H9 (cell line): Measurements from ENCODE around the gene RELCH. TPM values are rescaled to one million over a fixed set of nuclear protein-coding genes. Genes with fewer than 3 reads are reported as not detected.

Experiments
- DNase-seq: peaks from one replicate; pipeline ENCODE4 v3.0.0-alpha.2; 2017
- H2AFZ ChIP-seq: one replicate; pipeline ENCODE4 v1.6.1; 2013; ENCODE audit warnings: mild to moderate bottlenecking, low read length, control low read depth, moderate library complexity
- H2AK5ac ChIP-seq: 2 replicates; pipeline ENCODE4 v1.6.1; 2013; ENCODE audit warnings: low read length, control low read depth, mixed read lengths; ENCODE audit not compliant: insufficient read length
- H2BK120ac ChIP-seq: one replicate; pipeline ENCODE4 v1.6.1; 2013; ENCODE audit warnings: low read depth, mild to moderate bottlenecking, low read length, control low read depth, inconsistent platforms; ENCODE audit not compliant: poor library complexity, severe bottlenecking
- H2BK12ac ChIP-seq: 2 replicates; pipeline ENCODE4 v1.6.1; 2013; ENCODE audit warnings: low read length, control low read depth, mixed read lengths, low read depth; ENCODE audit not compliant: insufficient read length
- H2BK15ac ChIP-seq: 2 replicates; pipeline ENCODE4 v1.6.1; 2013; ENCODE audit warnings: low read depth, low read length, control low read depth
- H2BK20ac ChIP-seq: one replicate; pipeline ENCODE4 v1.6.1; 2013; ENCODE audit warnings: low read depth, mild to moderate bottlenecking, low read length, control low read depth, inconsistent platforms; ENCODE audit not compliant: poor library complexity, severe bottlenecking
- H2BK5ac ChIP-seq: 2 replicates; pipeline ENCODE4 v1.6.1; 2013; ENCODE audit warnings: low read length, control low read depth, mixed read lengths; ENCODE audit not compliant: insufficient read length
- H3K14ac ChIP-seq: 2 replicates; pipeline ENCODE4 v1.6.1; 2013; ENCODE audit warnings: low read length, control low read depth; ENCODE audit not compliant: insufficient read depth
- H3K18ac ChIP-seq: 2 replicates; pipeline ENCODE4 v1.6.1; 2013; ENCODE audit warnings: low read depth, mild to moderate bottlenecking, mixed read lengths, low read length, control low read depth; ENCODE audit not compliant: insufficient read length
- H3K23ac ChIP-seq: 2 replicates; pipeline ENCODE4 v1.6.1; 2013; ENCODE audit warnings: low read length, control low read depth, mixed read lengths, low read depth; ENCODE audit not compliant: insufficient read length
- H3K23me2 ChIP-seq: 2 replicates; pipeline ENCODE4 v1.6.1; 2013; ENCODE audit warnings: low read depth, mild to moderate bottlenecking, mixed read lengths, low read length, control low read depth; ENCODE audit not compliant: insufficient read length, poor library complexity, severe bottlenecking
- H3K27ac ChIP-seq: 2 replicates; pipeline ENCODE4 v1.5.1; 2013; ENCODE audit warnings: low read length, control low read depth, mixed read lengths, low read depth; ENCODE audit not compliant: insufficient read length
- H3K27me3 ChIP-seq: 2 replicates; pipeline ENCODE4 v1.6.1; 2013; ENCODE audit warnings: low read length, control low read depth, inconsistent platforms; ENCODE audit not compliant: insufficient read depth
- H3K4ac ChIP-seq: 2 replicates; pipeline ENCODE4 v1.6.1; 2013; ENCODE audit warnings: low read depth, mild to moderate bottlenecking, control low read depth, inconsistent platforms, low read length, moderate library complexity
- H3K4me1 ChIP-seq: 2 replicates; pipeline ENCODE4 v1.6.1; 2013; ENCODE audit warnings: low read length, control low read depth, inconsistent platforms; ENCODE audit not compliant: insufficient read depth
- H3K4me2 ChIP-seq: 2 replicates; pipeline ENCODE4 v1.6.1; 2013; ENCODE audit warnings: low read length, control low read depth, mixed read lengths; ENCODE audit not compliant: insufficient read length, insufficient read depth
- H3K56ac ChIP-seq: 2 replicates; pipeline ENCODE4 v1.6.1; 2013; ENCODE audit warnings: low read depth, mild to moderate bottlenecking, mixed read lengths, low read length, control low read depth; ENCODE audit not compliant: insufficient read length
- H3K79me1 ChIP-seq: 2 replicates; pipeline ENCODE4 v1.6.1; 2013; ENCODE audit warnings: low read depth, mild to moderate bottlenecking, moderate library complexity, low read length, control low read depth, inconsistent platforms; ENCODE audit not compliant: insufficient read depth, poor library complexity, severe bottlenecking
- H3K79me2 ChIP-seq: 2 replicates; pipeline ENCODE4 v1.6.1; 2013; ENCODE audit warnings: low read length, control low read depth, inconsistent platforms; ENCODE audit not compliant: insufficient read depth
- H3K9ac ChIP-seq: 2 replicates; pipeline ENCODE4 v1.6.1; 2013; ENCODE audit warnings: low read length, control low read depth, mixed read lengths; ENCODE audit not compliant: insufficient read length; ENCODE audit errors: extremely low read depth
- H3K9me3 ChIP-seq: one replicate; pipeline ENCODE4 v1.6.1; 2013; ENCODE audit warnings: low read depth, low read length, inconsistent platforms; ENCODE audit not compliant: control insufficient read depth
- H3T11ph ChIP-seq: one replicate; pipeline ENCODE4 v1.6.1; 2013; ENCODE audit warnings: mild to moderate bottlenecking, low read length, control low read depth, inconsistent platforms
- H4K20me1 ChIP-seq: one replicate; pipeline ENCODE4 v1.6.1; 2013; ENCODE audit not compliant: control insufficient read depth, insufficient read length, insufficient read depth
- H4K5ac ChIP-seq: 2 replicates; pipeline ENCODE4 v1.6.1; 2013; ENCODE audit warnings: low read depth, mild to moderate bottlenecking, mixed read lengths, low read length, control low read depth; ENCODE audit not compliant: insufficient read length
- H4K8ac ChIP-seq: replicated peaks from 2 replicates; pipeline ENCODE4 v1.6.1; 2013; ENCODE audit warnings: low read length, control low read depth, mixed read lengths, low read depth; ENCODE audit not compliant: insufficient read length
- H4K91ac ChIP-seq: 2 replicates; pipeline ENCODE4 v1.6.1; 2013; ENCODE audit warnings: low read depth, mild to moderate bottlenecking, moderate library complexity, mixed read lengths, low read length, control low read depth; ENCODE audit not compliant: insufficient read length
- H3K27ac Mint-ChIP-seq, 3 experiments: 2 replicates in 2 of 3; 3 replicates in 1 of 3; pipeline ENCODE4 v1.8.0; 2020 to 2021; ENCODE audit warnings: mixed read lengths in 3 of 3, mild to moderate bottlenecking in 1 of 3, moderate library complexity in 1 of 3
- H3K27me3 Mint-ChIP-seq: 2 replicates; pipeline ENCODE4 v1.8.0; 2021; ENCODE audit warnings: low read depth, mild to moderate bottlenecking, moderate library complexity, mixed read lengths
- H3K36me3 Mint-ChIP-seq, 3 experiments: 2 replicates in 2 of 3; 3 replicates in 1 of 3; pipeline ENCODE4 v1.8.0; 2020 to 2021; ENCODE audit warnings: low read depth in 3 of 3, mixed read lengths in 3 of 3; ENCODE audit not compliant: insufficient read depth in 1 of 3
- H3K4me1 Mint-ChIP-seq, 2 experiments: 2 replicates each; pipeline ENCODE4 v1.8.0; 2020; ENCODE audit warnings: mixed read lengths in 2 of 2
- H3K4me3 Mint-ChIP-seq, 2 experiments: 2 replicates in 1 of 2; 3 replicates in 1 of 2; pipeline ENCODE4 v1.8.0; 2020 to 2021; ENCODE audit warnings: mild to moderate bottlenecking in 2 of 2, mixed read lengths in 2 of 2, moderate library complexity in 1 of 2
- H3K9me3 Mint-ChIP-seq, 2 experiments: 2 replicates in 1 of 2; 3 replicates in 1 of 2; pipeline ENCODE4 v1.8.0; 2020; ENCODE audit warnings: mild to moderate bottlenecking in 2 of 2, mixed read lengths in 2 of 2, moderate library complexity in 1 of 2
- WGBS: extraction: QIAGEN DNeasy Blood & Tissue Kit; methylation state at CpG from one replicate; pipeline ENCODE4 v1.1.7; 2013; ENCODE audit warnings: missing lambda C conversion rate, low lambda C conversion rate, mixed read lengths; ENCODE audit not compliant: insufficient read length; ENCODE audit errors: extremely low coverage; 5-methylcytosine and 5-hydroxymethylcytosine counted together
- total RNA-seq: library from RNA; stranded (reverse); gene quantifications from 2 replicates; pipeline ENCODE4 v1.2.1, GENCODE V29; 2021
- TF ChIP-seq, protein P1 (sequence below): fragments of 200-600 bp; sonication (generic); conservative IDR thresholded peaks from 3 replicates; pipeline ENCODE4 v1.8.0; 2021; ENCODE audit warnings: antibody characterized with exemption, mild to moderate bottlenecking

The RELCH gene
- total RNA-seq, 1 experiment from 2014 or later: 32.3 TPM

DNA sequence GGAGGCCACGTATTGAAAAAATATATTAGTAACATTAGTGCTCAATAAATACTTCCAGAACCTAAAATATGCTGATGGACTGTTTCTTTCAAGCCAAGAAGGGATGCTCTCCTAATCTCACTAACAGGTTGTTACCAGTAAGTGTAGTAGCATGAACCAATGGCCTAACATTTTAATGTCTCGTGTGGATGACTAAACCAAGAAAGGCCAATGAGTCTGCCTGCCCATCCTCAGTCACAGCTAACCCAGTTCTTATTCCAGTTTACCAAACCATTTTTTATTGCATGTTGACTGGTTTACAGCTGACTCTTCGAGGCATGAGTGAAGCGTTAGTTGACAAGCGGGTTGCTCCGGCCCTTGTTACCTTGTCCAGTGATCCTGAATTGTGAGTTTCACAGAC, 93.0 kb downstream of the RELCH start:
- Histone ChIP-seq H2AFZ (no peak overlapping the region), H4K91ac (no peak overlapping the region), H4K20me1 (no peaks in the 10 kb centered on the region), H3K4me2 (no peak overlapping the region), H3K27ac (no peak overlapping the region), H2BK120ac (no peak overlapping the region), H3K23me2 (no peaks in the 10 kb centered on the region), H2BK5ac (no peak overlapping the region), H2AK5ac (no peak overlapping the region), H3K9me3 (no peaks in the 10 kb centered on the region), H3K56ac (no peak overlapping the region), H3K4me1 (no peaks in the 10 kb centered on the region), H3T11ph (no peak overlapping the region), H2BK20ac (no peak overlapping the region), H4K8ac (no peak overlapping the region), H3K27me3 (no peaks in the 10 kb centered on the region), H3K14ac (no peak overlapping the region), H3K79me1 (no peaks in the 10 kb centered on the region), H2BK15ac (no peak overlapping the region), H4K5ac (no peak overlapping the region), H3K23ac (no peak overlapping the region), H3K4ac (no peak overlapping the region), H3K79me2 (no peaks in the 10 kb centered on the region), H3K18ac (no peak overlapping the region), H3K9ac (no peak overlapping the region), H2BK12ac (no peak overlapping the region)
- TF ChIP-seq, protein P1, sequence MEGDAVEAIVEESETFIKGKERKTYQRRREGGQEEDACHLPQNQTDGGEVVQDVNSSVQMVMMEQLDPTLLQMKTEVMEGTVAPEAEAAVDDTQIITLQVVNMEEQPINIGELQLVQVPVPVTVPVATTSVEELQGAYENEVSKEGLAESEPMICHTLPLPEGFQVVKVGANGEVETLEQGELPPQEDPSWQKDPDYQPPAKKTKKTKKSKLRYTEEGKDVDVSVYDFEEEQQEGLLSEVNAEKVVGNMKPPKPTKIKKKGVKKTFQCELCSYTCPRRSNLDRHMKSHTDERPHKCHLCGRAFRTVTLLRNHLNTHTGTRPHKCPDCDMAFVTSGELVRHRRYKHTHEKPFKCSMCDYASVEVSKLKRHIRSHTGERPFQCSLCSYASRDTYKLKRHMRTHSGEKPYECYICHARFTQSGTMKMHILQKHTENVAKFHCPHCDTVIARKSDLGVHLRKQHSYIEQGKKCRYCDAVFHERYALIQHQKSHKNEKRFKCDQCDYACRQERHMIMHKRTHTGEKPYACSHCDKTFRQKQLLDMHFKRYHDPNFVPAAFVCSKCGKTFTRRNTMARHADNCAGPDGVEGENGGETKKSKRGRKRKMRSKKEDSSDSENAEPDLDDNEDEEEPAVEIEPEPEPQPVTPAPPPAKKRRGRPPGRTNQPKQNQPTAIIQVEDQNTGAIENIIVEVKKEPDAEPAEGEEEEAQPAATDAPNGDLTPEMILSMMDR: no peak
- no peak for DNase-seq
- WGBS: no CpG with 5 or more reads among the region's 6 CpGs
- Mint-ChIP-seq H3K36me3 (peaks cover 1 to 21% (median 15%) of the 10 kb centered on the region in 3 experiments; a peak in 5 of 7 replicates), H3K4me3 (no peak overlapping the region), H3K27me3 (no peaks in the 10 kb centered on the region), H3K9me3 (no peaks in the 10 kb centered on the region), H3K27ac (no peak overlapping the region), H3K4me1 (peaks cover 3 to 9% of the 10 kb centered on the region in 2 experiments; a peak in 3 of 4 replicates)
